Peyer's patch (tissue), 4 donors: ENCODE results near the gene TEX53. TPM values are rescaled to one million over a fixed set of nuclear protein-coding genes. Genes with fewer than 3 reads are reported as not detected.

Source experiments
- DNase-seq, 3 donors: peaks; one replicate each; pipeline ENCODE4 v3.0.0-alpha.2; 2017 to 2019
- H3K27ac ChIP-seq, 4 donors: fragments of 200-600 bp; sonication (generic); one replicate each; pipeline ENCODE4 v1.5.1; 2016 to 2019
- H3K27me3 ChIP-seq, 2 donors: fragments of 200-600 bp; sonication (generic); one replicate each; pipeline ENCODE4 v1.5.1; 2019
- H3K36me3 ChIP-seq, 3 donors: fragments of 200-600 bp; sonication (generic); one replicate each; pipeline ENCODE4 v1.5.1; 2016 to 2019
- H3K4me1 ChIP-seq, 4 donors: fragments of 200-600 bp; sonication (generic); one replicate each; pipeline ENCODE4 v1.5.1; 2016 to 2019
- H3K4me3 ChIP-seq, 4 donors: fragments of 200-600 bp; sonication (generic); 1 replicate in 3 of 4; 2 replicates in 1 of 4; pipeline ENCODE4 v1.5.1; 2016 to 2019; ENCODE audit warnings: mild to moderate bottlenecking in 1 of 4
- H3K9me3 ChIP-seq, 4 donors: fragments of 200-600 bp; sonication (generic); one replicate each; pipeline ENCODE4 v1.5.1; 2016 to 2019; ENCODE audit warnings: mild to moderate bottlenecking in 1 of 4
- CTCF ChIP-seq, 6 experiments: fragments of 450-650 bp in 4 of 6; fragments of 200-600 bp in 2 of 6; sonication (generic) in 1 of 6; IDR thresholded peaks; one replicate each; pipeline ENCODE4 v1.5.1; 2017 to 2019; ENCODE audit warnings: antibody characterized with exemption in 6 of 6, mild to moderate bottlenecking in 3 of 6, moderate library complexity in 1 of 6
- POLR2A ChIP-seq, 2 donors: fragments of 450-650 bp; IDR thresholded peaks; one replicate each; pipeline ENCODE4 v1.5.1; 2017; ENCODE audit warnings: antibody characterized with exemption in 2 of 2, mild to moderate bottlenecking in 2 of 2, moderate library complexity in 2 of 2
- total RNA-seq, 4 donors: library from RNA; depleted of rRNA; stranded (reverse); fragments of >200 nt; gene quantifications; one replicate each; pipeline ENCODE4 v1.1.0, GENCODE V29; 2016

The TEX53 gene
- total RNA-seq, 4 donors from 2014 or later = not detected

- DNase-seq = peak in 1 of 3 donors; percentile 3
- H3K27ac ChIP-seq = no peak overlapping the region
- TF ChIP-seq POLR2A (IDR thresholded peaks at IDR 0.05) = no peak
- no peak for TF ChIP-seq CTCF (IDR thresholded peaks at IDR 0.05)
- no peaks in the 10 kb centered on the region for H3K9me3 ChIP-seq
- no peak overlapping the region for H3K4me3 ChIP-seq
- H3K4me1 ChIP-seq = no peaks in the 10 kb centered on the region
- H3K36me3 ChIP-seq = peaks cover 0 to 46% (median 0%) of the 10 kb centered on the region in 3 donors
- no peaks in the 10 kb centered on the region for H3K27me3 ChIP-seq
These were observed 31.1 kb downstream of the TEX53 start for GRCh38 chr9:114626415-114627020.

GRCh38 chr9:114624677-114625076, 32.9 kb downstream of the TEX53 start:
- Histone ChIP-seq H3K9me3 (no peaks in the 10 kb centered on the region), H3K4me3 (no peak overlapping the region), H3K36me3 (peaks cover 0 to 27% (median 0%) of the 10 kb centered on the region in 3 donors), H3K4me1 (no peaks in the 10 kb centered on the region), H3K27me3 (no peaks in the 10 kb centered on the region), H3K27ac (no peak overlapping the region)
- TF ChIP-seq CTCF (IDR thresholded peaks at IDR 0.05) = no peak
- no peak for TF ChIP-seq POLR2A (IDR thresholded peaks at IDR 0.05)
- no peak for DNase-seq

GRCh38 chr9:114621975-114622609, 35.5 kb downstream of the TEX53 start:
- TF ChIP-seq CTCF (IDR thresholded peaks at IDR 0.05) (no peak), POLR2A (IDR thresholded peaks at IDR 0.05) (no peak)
- peaks cover 0 to 9% (median 0%) of the 10 kb centered on the region in 3 donors for H3K36me3 ChIP-seq

GRCh38 chr9:114621561-114621960, 36.0 kb downstream of the TEX53 start:
- peaks cover 0 to 12% (median 9%) of the 10 kb centered on the region in 4 donors for H3K4me1 ChIP-seq
- no peak overlapping the region for H3K27ac ChIP-seq
- DNase-seq = no peak
- no peaks in the 10 kb centered on the region for H3K27me3 ChIP-seq
- TF ChIP-seq POLR2A (IDR thresholded peaks at IDR 0.05) = no peak
- TF ChIP-seq CTCF (IDR thresholded peaks at IDR 0.05) = no peak
- no peaks in the 10 kb centered on the region for H3K9me3 ChIP-seq
- H3K4me3 ChIP-seq = no peak overlapping the region
- peaks cover 0 to 3% (median 0%) of the 10 kb centered on the region in 3 donors for H3K36me3 ChIP-seq

More at GRCh38 chr9:114621975-114622609, 35.5 kb downstream of the TEX53 start:
- H3K9me3 ChIP-seq = no peaks in the 10 kb centered on the region
- H3K4me3 ChIP-seq = no peak overlapping the region
- H3K4me1 ChIP-seq = peaks cover 0 to 7% (median 3%) of the 10 kb centered on the region in 4 donors
- no peaks in the 10 kb centered on the region for H3K27me3 ChIP-seq
- no peak overlapping the region for H3K27ac ChIP-seq
- no peak for DNase-seq

GRCh38 chr9:114619191-114619761, 38.3 kb downstream of the TEX53 start:
- Histone ChIP-seq H3K4me3 (peak overlapping the region in 2 of 4 donors; percentile 4 to 19), H3K9me3 (no peaks in the 10 kb centered on the region), H3K27ac (peak overlapping the region; percentile 21 to 79 (median 46)), H3K36me3 (no peaks in the 10 kb centered on the region), H3K27me3 (no peaks in the 10 kb centered on the region), H3K4me1 (peaks cover 0 to 14% (median 9%) of the 10 kb centered on the region in 4 donors)
- peak in 2 of 3 donors; percentile 62 to 64 for DNase-seq
- no peak for TF ChIP-seq CTCF (IDR thresholded peaks at IDR 0.05)
- no peak for TF ChIP-seq POLR2A (IDR thresholded peaks at IDR 0.05)
